HepG2 (cell line): Measurements from ENCODE around the gene FRS2. TPM values are rescaled to one million over a fixed set of nuclear protein-coding genes. Genes with fewer than 3 reads are reported as not detected.

ENCODE experiments used
- ATAC-seq: fragments of 200-7000 bp; cut with Tn5 transposase; 3 replicates; pipeline ENCODE4 v1.9.1; 2020; ENCODE audit warnings: mild to moderate bottlenecking, moderate library complexity
- BruUV-seq: library from RNA; stranded (reverse); fragments of 400-500 nt; replicated peaks from 2 replicates; lab custom pipeline; 2021; lab: Mats Ljungman, UMichigan
- CTCF ChIA-PET: fragments of 300-600 bp; formaldehyde crosslinking; extraction: SDS; loops from one replicate; lab custom pipeline; 2021; ENCODE audit warnings: low total read pairs, inconsistent platforms, low intra/inter-chr PET ratio; lab: Yijun Ruan, JAX
- POLR2A ChIA-PET: fragments of 350-600 bp; sonication (Branson Sonifier 250); formaldehyde crosslinking; loops from one replicate; lab custom pipeline; 2020; ENCODE audit warnings: antibody characterized with exemption, inconsistent platforms; lab: Yijun Ruan, JAX
- DNase-seq: peaks from one replicate; pipeline ENCODE4 v3.0.0-alpha.2; 2015; ENCODE audit warnings: low spot score
- FAIRE-seq: peaks from 3 replicates; lab custom pipeline; 2011; peaks lifted over from hg19 to GRCh38; lab: Jason Lieb, UNC
- H2AFZ ChIP-seq: one replicate; pipeline ENCODE4 v1.6.1; 2011; ENCODE audit warnings: low read length, inconsistent platforms
- H3K27ac ChIP-seq: fragments of 300-600 bp; 3 replicates; pipeline ENCODE4 v1.8.0; 2011; ENCODE audit warnings: mixed run types, mild to moderate bottlenecking, mixed read lengths, low read length, inconsistent platforms; ENCODE audit not compliant: insufficient read depth; ENCODE audit errors: extremely low read length
- H3K27me3 ChIP-seq, 2 experiments: fragments of 200-600 bp in 1 of 2; 2 replicates in 1 of 2; 3 replicates in 1 of 2; pipeline versions ENCODE4 v1.6.0 to v1.8.0; 2011; ENCODE audit warnings: low read length in 2 of 2, mild to moderate bottlenecking in 2 of 2, moderate library complexity in 2 of 2, inconsistent platforms in 1 of 2; ENCODE audit not compliant: insufficient read depth in 2 of 2, control insufficient read depth in 1 of 2
- H3K36me3 ChIP-seq, 2 experiments: fragments of 200-600 bp in 1 of 2; replicated peaks in 1 of 2; 2 replicates in 1 of 2; 3 replicates in 1 of 2; pipeline versions ENCODE4 v1.5.1 to v1.8.0; 2011; ENCODE audit warnings: low read length in 2 of 2, inconsistent platforms in 1 of 2; ENCODE audit not compliant: insufficient read depth in 2 of 2, control insufficient read depth in 1 of 2
- H3K4me1 ChIP-seq: 2 replicates; pipeline ENCODE4 v1.5.1; 2012; ENCODE audit warnings: low read length, inconsistent platforms; ENCODE audit not compliant: insufficient read depth
- H3K4me2 ChIP-seq: 2 replicates; pipeline ENCODE4 v1.6.0; 2011; ENCODE audit warnings: low read depth, low read length, inconsistent platforms
- H3K4me3 ChIP-seq, 3 experiments: fragments of 200-600 bp in 1 of 3; sonication (generic), shearing (Covaris generic) in 1 of 3; replicated peaks in 1 of 3; 2 replicates each; pipeline ENCODE4 v1.5.1; 2011 to 2016; ENCODE audit warnings: low read length in 3 of 3, inconsistent platforms in 2 of 3, low read depth in 2 of 3, mild to moderate bottlenecking in 2 of 3, control low read depth in 1 of 3, mixed read lengths in 1 of 3; ENCODE audit not compliant: insufficient read depth in 1 of 3
- H3K79me2 ChIP-seq: one replicate; pipeline ENCODE4 v1.6.1; 2011; ENCODE audit warnings: low read length, inconsistent platforms; ENCODE audit not compliant: insufficient read depth
- H3K9ac ChIP-seq: 2 replicates; pipeline ENCODE4 v1.6.0; 2011; ENCODE audit warnings: mild to moderate bottlenecking, low read depth, low read length, inconsistent platforms; ENCODE audit not compliant: insufficient read depth
- H3K9me3 ChIP-seq: 2 replicates; pipeline ENCODE4 v1.5.1; 2012; ENCODE audit warnings: mild to moderate bottlenecking, low read length
- H4K20me1 ChIP-seq: 2 replicates; pipeline ENCODE4 v1.6.0; 2011; ENCODE audit warnings: inconsistent platforms, mild to moderate bottlenecking, low read length, moderate library complexity; ENCODE audit not compliant: insufficient read depth
- FOSL1 ChIP-seq: sonication (generic); formaldehyde crosslinking; IDR thresholded peaks from 2 replicates; pipeline ENCODE4 v1.9.0; 2021; ENCODE audit warnings: missing genetic modification reagents, borderline replicate concordance
- KAT2B ChIP-seq: fragments of 150-350 bp; IDR thresholded peaks from 2 replicates; pipeline ENCODE4 v1.6.1; 2014; ENCODE audit warnings: low read depth, low read length, borderline replicate concordance
- KDM5B ChIP-seq: sonication (generic); formaldehyde crosslinking; IDR thresholded peaks from 2 replicates; pipeline ENCODE4 v1.4.0; 2020; ENCODE audit warnings: missing genetic modification reagents, mild to moderate bottlenecking, borderline replicate concordance
- MYC ChIP-seq: sonication (generic); formaldehyde crosslinking; IDR thresholded peaks from 2 replicates; pipeline ENCODE4 v1.9.0; 2021; ENCODE audit warnings: missing genetic modification reagents, borderline replicate concordance
- PHF8 ChIP-seq: sonication (generic); formaldehyde crosslinking; IDR thresholded peaks from 2 replicates; pipeline ENCODE4 v1.5.0; 2020; ENCODE audit warnings: missing genetic modification reagents
- SMAD9 ChIP-seq: sonication (generic); formaldehyde crosslinking; IDR thresholded peaks from 2 replicates; pipeline ENCODE4 v1.5.1; 2020; ENCODE audit warnings: mild to moderate bottlenecking, missing genetic modification reagents
- SRSF1 ChIP-seq: fragments of 200-400 bp; formaldehyde crosslinking; optimal IDR thresholded peaks from 2 replicates; pipeline ENCODE3; 2017; ENCODE audit warnings: mild to moderate bottlenecking, low read depth, low read length, moderate library complexity
- SUZ12 ChIP-seq: fragments of 150-350 bp; IDR thresholded peaks from 2 replicates; pipeline ENCODE4 v1.6.1; 2014; ENCODE audit warnings: low read depth, low read length
- TP53 ChIP-seq: sonication (generic); formaldehyde crosslinking; conservative IDR thresholded peaks from 2 replicates; pipeline ENCODE4 v1.4.0; 2020; ENCODE audit warnings: missing genetic modification reagents
- ZNF337 ChIP-seq: sonication (generic); formaldehyde crosslinking; IDR thresholded peaks from 2 replicates; pipeline ENCODE4 v1.5.1; 2020; ENCODE audit warnings: missing genetic modification reagents, low read depth, mild to moderate bottlenecking, borderline replicate concordance
- ZNF772 ChIP-seq: sonication (generic); formaldehyde crosslinking; IDR thresholded peaks from 2 replicates; pipeline ENCODE4 v1.5.0; 2020; ENCODE audit warnings: mild to moderate bottlenecking, missing genetic modification reagents
- WGBS: methylation state at CpG from one replicate; pipeline ENCODE4 v1.1.6; 2017; ENCODE audit warnings: low lambda C conversion rate; 5-methylcytosine and 5-hydroxymethylcytosine counted together
- in situ Hi-C: cut with HindIII; loops from 2 replicates; pipeline ENCODE4 v1.10.0; 2017; ENCODE audit warnings: low pct_unique_long_range_greater_than_20kb; ENCODE audit not compliant: extremely low pct_ligation_motif_present
- intact Hi-C: fragments of 100-400 bp; cut with micrococcal nuclease; formaldehyde crosslinking; loops from one replicate; pipeline ENCODE4 v1.10.0; 2022; ENCODE audit not compliant: unreplicated experiment
- polyA plus RNA-seq, 8 experiments: library from polyadenylated mRNA; depleted of rRNA in 3 of 8; stranded (reverse) in 7 of 8; unstranded in 1 of 8; fragments of >200 nt; fragmentation: Illumina TruSeq in 4 of 8; extraction: Trizol in 4 of 8; gene quantifications; 2 replicates each; pipeline versions ENCODE4 v1.2.1 to v1.2.3, GENCODE V29; 2011 to 2016; ENCODE audit warnings: low read depth in 4 of 8, missing spikeins in 1 of 8, mixed read lengths in 1 of 8; ENCODE audit not compliant: insufficient read depth in 1 of 8
- total RNA-seq, 5 experiments: library from RNA; depleted of rRNA; stranded (reverse); fragments of >200 nt; fragmentation: Illumina TruSeq; extraction: Trizol; gene quantifications; 2 replicates each; pipeline ENCODE4 v1.2.3, GENCODE V29; 2016; ENCODE audit warnings: low read depth in 1 of 5
- TF ChIP-seq, protein P1 (sequence below): sonication (generic); formaldehyde crosslinking; IDR thresholded peaks from 2 replicates; pipeline ENCODE4 v1.4.0; 2020; ENCODE audit warnings: low read depth, missing genetic modification reagents
- TF ChIP-seq, protein P2 (sequence below): sonication (generic); formaldehyde crosslinking; IDR thresholded peaks from 2 replicates; pipeline ENCODE4 v1.5.1; 2020; ENCODE audit warnings: missing genetic modification reagents, mild to moderate bottlenecking, borderline replicate concordance
- TF ChIP-seq, protein P3 (sequence below): sonication (generic); formaldehyde crosslinking; IDR thresholded peaks from 2 replicates; pipeline ENCODE4 v1.4.0; 2020; ENCODE audit warnings: missing genetic modification reagents, borderline replicate concordance
- TF ChIP-seq, protein P4 (sequence below): sonication (generic); formaldehyde crosslinking; conservative IDR thresholded peaks from 2 replicates; pipeline ENCODE4 v1.4.0; 2020; ENCODE audit warnings: missing genetic modification reagents

FRS2 gene
- total and polyA plus RNA-seq, 2 of the 13 experiments (the other 11 are each of a cell fraction or from before 2014, with no cell fraction given), result 8.3 to 16.8 TPM

DNA sequence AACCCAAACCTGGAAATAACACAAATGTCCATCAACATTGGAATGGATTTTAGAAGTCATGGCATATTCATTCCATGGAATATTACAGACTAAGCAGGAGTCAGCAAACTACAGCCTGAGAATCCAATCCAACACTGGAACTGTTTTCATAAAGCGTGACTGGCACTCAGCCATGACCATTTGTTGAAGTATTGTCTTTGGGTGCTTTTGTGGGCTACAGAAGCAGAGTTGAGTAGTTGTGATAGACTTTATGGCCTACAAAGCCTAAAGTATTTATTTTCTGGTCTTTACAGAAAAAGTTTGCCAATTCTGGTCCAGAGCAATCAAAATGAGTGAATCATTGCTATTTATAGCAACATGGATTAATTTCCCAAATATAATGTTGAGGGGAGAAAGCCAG is 34.5 kb upstream of the FRS2 start (continued):
- TF ChIP-seq, protein P1, sequence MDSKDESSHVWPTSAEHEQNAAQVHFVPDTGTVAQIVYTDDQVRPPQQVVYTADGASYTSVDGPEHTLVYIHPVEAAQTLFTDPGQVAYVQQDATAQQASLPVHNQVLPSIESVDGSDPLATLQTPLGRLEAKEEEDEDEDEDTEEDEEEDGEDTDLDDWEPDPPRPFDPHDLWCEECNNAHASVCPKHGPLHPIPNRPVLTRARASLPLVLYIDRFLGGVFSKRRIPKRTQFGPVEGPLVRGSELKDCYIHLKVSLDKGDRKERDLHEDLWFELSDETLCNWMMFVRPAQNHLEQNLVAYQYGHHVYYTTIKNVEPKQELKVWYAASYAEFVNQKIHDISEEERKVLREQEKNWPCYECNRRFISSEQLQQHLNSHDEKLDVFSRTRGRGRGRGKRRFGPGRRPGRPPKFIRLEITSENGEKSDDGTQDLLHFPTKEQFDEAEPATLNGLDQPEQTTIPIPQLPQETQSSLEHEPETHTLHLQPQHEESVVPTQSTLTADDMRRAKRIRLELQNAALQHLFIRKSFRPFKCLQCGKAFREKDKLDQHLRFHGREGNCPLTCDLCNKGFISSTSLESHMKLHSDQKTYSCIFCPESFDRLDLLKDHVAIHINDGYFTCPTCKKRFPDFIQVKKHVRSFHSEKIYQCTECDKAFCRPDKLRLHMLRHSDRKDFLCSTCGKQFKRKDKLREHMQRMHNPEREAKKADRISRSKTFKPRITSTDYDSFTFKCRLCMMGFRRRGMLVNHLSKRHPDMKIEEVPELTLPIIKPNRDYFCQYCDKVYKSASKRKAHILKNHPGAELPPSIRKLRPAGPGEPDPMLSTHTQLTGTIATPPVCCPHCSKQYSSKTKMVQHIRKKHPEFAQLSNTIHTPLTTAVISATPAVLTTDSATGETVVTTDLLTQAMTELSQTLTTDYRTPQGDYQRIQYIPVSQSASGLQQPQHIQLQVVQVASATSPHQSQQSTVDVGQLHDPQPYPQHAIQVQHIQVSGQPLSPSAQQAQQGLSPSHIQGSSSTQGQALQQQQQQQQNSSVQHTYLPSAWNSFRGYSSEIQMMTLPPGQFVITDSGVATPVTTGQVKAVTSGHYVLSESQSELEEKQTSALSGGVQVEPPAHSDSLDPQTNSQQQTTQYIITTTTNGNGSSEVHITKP, result no peak
- TF ChIP-seq ZNF772 (CRISPR knock-in tag), result no peak
- TF ChIP-seq KDM5B (CRISPR knock-in tag), result no peak
- no peak for TF ChIP-seq MYC (CRISPR knock-in tag)
- TF ChIP-seq SMAD9 (CRISPR knock-in tag), result no peak

DNA sequence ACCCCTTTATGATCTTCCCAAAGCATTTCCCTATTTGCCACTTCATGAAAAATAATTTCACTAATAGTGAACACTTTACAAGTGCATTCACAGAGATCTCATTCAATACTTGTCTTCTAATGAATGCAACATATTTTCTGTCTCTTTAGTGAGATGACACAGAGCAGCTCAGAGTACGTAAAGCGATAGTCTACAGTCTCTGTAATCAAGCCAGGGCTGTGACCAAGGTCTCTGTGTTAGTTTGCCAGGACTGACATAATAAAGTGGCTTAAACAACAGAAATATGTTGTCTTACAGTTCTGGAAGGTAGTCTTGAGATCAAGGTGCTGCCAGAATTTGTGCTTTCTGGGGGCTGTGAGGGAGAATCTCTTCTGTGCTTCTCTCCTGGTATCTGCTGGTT is 33.1 kb upstream of the FRS2 start:
- Histone ChIP-seq H3K27ac (no peak overlapping the region), H3K4me1 (peaks cover 10% of the 10 kb centered on the region), H3K36me3 (no peaks in the 10 kb centered on the region), H3K9me3 (no peaks in the 10 kb centered on the region), H3K9ac (no peak overlapping the region), H4K20me1 (no peaks in the 10 kb centered on the region), H2AFZ (no peak overlapping the region), H3K27me3 (no peaks in the 10 kb centered on the region), H3K79me2 (no peaks in the 10 kb centered on the region), H3K4me2 (no peak overlapping the region), H3K4me3 (no peak overlapping the region)
- BruUV-seq, result no TSS peak
- DNase-seq (no peak), FAIRE-seq (no peak), ATAC-seq (peak; percentile 54)
- ChIA-PET CTCF (no interaction called here), POLR2A (no interaction called here)
- TF ChIP-seq, protein P2, sequence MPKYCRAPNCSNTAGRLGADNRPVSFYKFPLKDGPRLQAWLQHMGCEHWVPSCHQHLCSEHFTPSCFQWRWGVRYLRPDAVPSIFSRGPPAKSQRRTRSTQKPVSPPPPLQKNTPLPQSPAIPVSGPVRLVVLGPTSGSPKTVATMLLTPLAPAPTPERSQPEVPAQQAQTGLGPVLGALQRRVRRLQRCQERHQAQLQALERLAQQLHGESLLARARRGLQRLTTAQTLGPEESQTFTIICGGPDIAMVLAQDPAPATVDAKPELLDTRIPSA (CRISPR knock-in tag), result no peak
- TF ChIP-seq PHF8 (CRISPR knock-in tag), result no peak
- TF ChIP-seq SUZ12, result no peak
- TF ChIP-seq TP53 (CRISPR knock-in tag), result no peak
- TF ChIP-seq, protein P3, sequence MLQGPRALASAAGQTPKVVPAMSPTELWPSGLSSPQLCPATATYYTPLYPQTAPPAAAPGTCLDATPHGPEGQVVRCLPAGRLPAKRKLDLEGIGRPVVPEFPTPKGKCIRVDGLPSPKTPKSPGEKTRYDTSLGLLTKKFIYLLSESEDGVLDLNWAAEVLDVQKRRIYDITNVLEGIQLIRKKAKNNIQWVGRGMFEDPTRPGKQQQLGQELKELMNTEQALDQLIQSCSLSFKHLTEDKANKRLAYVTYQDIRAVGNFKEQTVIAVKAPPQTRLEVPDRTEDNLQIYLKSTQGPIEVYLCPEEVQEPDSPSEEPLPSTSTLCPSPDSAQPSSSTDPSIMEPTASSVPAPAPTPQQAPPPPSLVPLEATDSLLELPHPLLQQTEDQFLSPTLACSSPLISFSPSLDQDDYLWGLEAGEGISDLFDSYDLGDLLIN, result no peak
- TF ChIP-seq, protein P4, sequence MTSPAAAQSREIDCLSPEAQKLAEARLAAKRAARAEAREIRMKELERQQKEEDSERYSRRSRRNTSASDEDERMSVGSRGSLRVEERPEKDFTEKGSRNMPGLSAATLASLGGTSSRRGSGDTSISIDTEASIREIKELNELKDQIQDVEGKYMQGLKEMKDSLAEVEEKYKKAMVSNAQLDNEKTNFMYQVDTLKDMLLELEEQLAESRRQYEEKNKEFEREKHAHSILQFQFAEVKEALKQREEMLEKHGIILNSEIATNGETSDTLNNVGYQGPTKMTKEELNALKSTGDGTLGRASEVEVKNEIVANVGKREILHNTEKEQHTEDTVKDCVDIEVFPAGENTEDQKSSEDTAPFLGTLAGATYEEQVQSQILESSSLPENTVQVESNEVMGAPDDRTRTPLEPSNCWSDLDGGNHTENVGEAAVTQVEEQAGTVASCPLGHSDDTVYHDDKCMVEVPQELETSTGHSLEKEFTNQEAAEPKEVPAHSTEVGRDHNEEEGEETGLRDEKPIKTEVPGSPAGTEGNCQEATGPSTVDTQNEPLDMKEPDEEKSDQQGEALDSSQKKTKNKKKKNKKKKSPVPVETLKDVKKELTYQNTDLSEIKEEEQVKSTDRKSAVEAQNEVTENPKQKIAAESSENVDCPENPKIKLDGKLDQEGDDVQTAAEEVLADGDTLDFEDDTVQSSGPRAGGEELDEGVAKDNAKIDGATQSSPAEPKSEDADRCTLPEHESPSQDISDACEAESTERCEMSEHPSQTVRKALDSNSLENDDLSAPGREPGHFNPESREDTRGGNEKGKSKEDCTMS, result no peak
- TF ChIP-seq FOSL1 (CRISPR knock-in tag), result no peak
- TF ChIP-seq SRSF1, result no peak
- no peak for TF ChIP-seq ZNF337
- no peak for TF ChIP-seq KAT2B
- in situ Hi-C loops (no loop called here), intact Hi-C loops (no loop called here)
- WGBS, result 29% methylated on average over 2 of the region's 2 CpGs
